ENCODE results near the gene ZNF524.

- TF ChIP-seq POLR2A (IDR thresholded peaks at IDR 0.05) = no peak
- TF ChIP-seq EP300 (IDR thresholded peaks at IDR 0.05) = no peak
Observed at GRCh38 chr19:55643887-55644176, 43.7 kb downstream of the ZNF524 start.
